GM23338 (cell line): Measurements from ENCODE around the gene NDRG2. TPM values are rescaled to one million over a fixed set of nuclear protein-coding genes. Genes with fewer than 3 reads are reported as not detected.

Experiments
- ATAC-seq: fragments of 200-7000 bp; cut with Tn5 transposase; 3 replicates; pipeline ENCODE4 v1.9.1; 2020
- DNase-seq: peaks from one replicate; pipeline ENCODE4 v3.0.0-alpha.2; 2015; ENCODE audit warnings: low spot score
- H2AFZ ChIP-seq: fragments of 200-600 bp; sonication (generic); 2 replicates; pipeline ENCODE4 v1.8.0; 2016; ENCODE audit warnings: antibody characterized with exemption, mild to moderate bottlenecking, moderate library complexity
- H3F3A ChIP-seq: fragments of 200-600 bp; sonication (generic); replicated peaks from 2 replicates; pipeline ENCODE4 v1.8.0; 2017; ENCODE audit warnings: antibody characterized with exemption, mixed run types, low read depth
- H3K27ac ChIP-seq: fragments of 200-600 bp; sonication (generic); 2 replicates; pipeline ENCODE4 v1.6.1; 2016; ENCODE audit warnings: low read depth
- H3K27me3 ChIP-seq: fragments of 200-600 bp; sonication (generic); 2 replicates; pipeline ENCODE4 v1.8.0; 2016; ENCODE audit warnings: mild to moderate bottlenecking, mixed run types, moderate library complexity; ENCODE audit not compliant: insufficient read depth
- H3K36me3 ChIP-seq: fragments of 200-600 bp; sonication (generic); 2 replicates; pipeline ENCODE4 v1.8.0; 2016; ENCODE audit warnings: mild to moderate bottlenecking; ENCODE audit not compliant: insufficient read depth
- H3K4me1 ChIP-seq: fragments of 200-600 bp; sonication (generic); 2 replicates; pipeline ENCODE4 v1.8.0; 2016; ENCODE audit warnings: mild to moderate bottlenecking, moderate library complexity; ENCODE audit not compliant: insufficient read depth
- H3K4me2 ChIP-seq: fragments of 200-600 bp; sonication (generic); 2 replicates; pipeline ENCODE4 v1.7.1; 2017; ENCODE audit warnings: mixed run types
- H3K4me3 ChIP-seq: fragments of 200-600 bp; sonication (generic); 2 replicates; pipeline ENCODE4 v1.6.1; 2016; ENCODE audit warnings: mixed run types
- H3K79me2 ChIP-seq: fragments of 200-600 bp; sonication (generic); replicated peaks from 2 replicates; pipeline ENCODE4 v1.8.0; 2017; ENCODE audit warnings: mild to moderate bottlenecking; ENCODE audit not compliant: insufficient read depth
- H3K9me2 ChIP-seq: fragments of 200-600 bp; sonication (generic); 2 replicates; pipeline ENCODE4 v1.8.0; 2017; ENCODE audit not compliant: insufficient read depth
- H4K20me1 ChIP-seq: fragments of 200-600 bp; sonication (generic); replicated peaks from 2 replicates; pipeline ENCODE4 v1.8.0; 2017; ENCODE audit warnings: mild to moderate bottlenecking; ENCODE audit not compliant: insufficient read depth
- H3K27ac Mint-ChIP-seq: 2 replicates; pipeline ENCODE4 v1.8.0; 2020; ENCODE audit warnings: inconsistent platforms, mild to moderate bottlenecking, moderate library complexity, mixed read lengths
- H3K27me3 Mint-ChIP-seq: 3 replicates; pipeline ENCODE4 v1.8.0; 2022; ENCODE audit warnings: low read depth, mild to moderate bottlenecking, moderate library complexity, mixed read lengths, inconsistent platforms; ENCODE audit not compliant: insufficient read depth, poor library complexity
- H3K36me3 Mint-ChIP-seq: 3 replicates; pipeline ENCODE4 v1.8.0; 2021; ENCODE audit warnings: low read depth, mild to moderate bottlenecking, inconsistent platforms, moderate library complexity, mixed read lengths
- H3K4me1 Mint-ChIP-seq: 3 replicates; pipeline ENCODE4 v1.8.0; 2020; ENCODE audit warnings: mild to moderate bottlenecking, inconsistent platforms, mixed read lengths
- H3K4me3 Mint-ChIP-seq: 3 replicates; pipeline ENCODE4 v1.8.0; 2021; ENCODE audit warnings: moderate library complexity, mild to moderate bottlenecking, inconsistent platforms, mixed read lengths
- H3K9me3 Mint-ChIP-seq: 3 replicates; pipeline ENCODE4 v1.8.0; 2020; ENCODE audit warnings: moderate library complexity, mild to moderate bottlenecking, inconsistent platforms, mixed read lengths
- CREB1 ChIP-seq: fragments of 250-450 bp; sonication (Bioruptor Pico); IDR thresholded peaks from 2 replicates; pipeline ENCODE4 v1.5.0; 2020; ENCODE audit warnings: low read depth, mild to moderate bottlenecking, moderate library complexity
- EZH2 ChIP-seq: fragments of 200-600 bp; sonication (generic); IDR thresholded peaks from one replicate; pipeline ENCODE4 v1.8.0; 2017; ENCODE audit warnings: antibody characterized with exemption, mild to moderate bottlenecking, low read depth; ENCODE audit not compliant: unreplicated experiment
- EZH2phosphoT487 ChIP-seq: fragments of 200-600 bp; sonication (generic); IDR thresholded peaks from one replicate; pipeline ENCODE4 v1.8.1; 2018; ENCODE audit warnings: antibody characterized with exemption; ENCODE audit not compliant: unreplicated experiment
- JUNB ChIP-seq: IDR thresholded peaks from one replicate; pipeline ENCODE4 v1.6.1; 2016; ENCODE audit warnings: antibody characterized with exemption; ENCODE audit not compliant: unreplicated experiment
- NANOG ChIP-seq: IDR thresholded peaks from 2 replicates; pipeline ENCODE4 v1.6.1; 2016; ENCODE audit warnings: antibody characterized with exemption, borderline replicate concordance
- POLR2AphosphoS5 ChIP-seq: IDR thresholded peaks from 2 replicates; pipeline ENCODE4 v1.6.1; 2016; ENCODE audit warnings: antibody characterized with exemption, low read depth
- polyA plus RNA-seq: library from polyadenylated mRNA; unstranded; fragments of >200 nt; fragmentation: Nextera tagmentation; extraction: Ambion mirVana; gene quantifications from 2 replicates; pipeline ENCODE4 v1.2.1, GENCODE V29; 2016
- total RNA-seq: library from RNA; depleted of rRNA; stranded (reverse); fragments of >200 nt; shearing (Covaris generic); gene quantifications from 2 replicates; pipeline ENCODE4 v1.2.3, GENCODE V29; 2014
- TF ChIP-seq, protein P1 (sequence below): IDR thresholded peaks from 2 replicates; pipeline ENCODE4 v1.6.1; 2016; ENCODE audit warnings: antibody characterized with exemption
- TF ChIP-seq, protein P2 (sequence below): fragments of 250-450 bp; sonication (Bioruptor Pico); IDR thresholded peaks from 2 replicates; pipeline ENCODE4 v1.5.0; 2020; ENCODE audit warnings: mild to moderate bottlenecking, moderate library complexity
- TF ChIP-seq, protein P3 (sequence below): IDR thresholded peaks from one replicate; pipeline ENCODE4 v1.6.1; 2018; ENCODE audit warnings: antibody characterized with exemption; ENCODE audit not compliant: unreplicated experiment
- TF ChIP-seq, protein P4 (sequence below), 2 experiments: fragments of 200-600 bp in 1 of 2; sonication (generic) in 1 of 2; conservative IDR thresholded peaks; 2 replicates each; pipeline versions ENCODE4 v1.5.1 to v1.6.1; 2016 to 2017; ENCODE audit warnings: antibody characterized with exemption in 2 of 2, low read depth in 2 of 2, mild to moderate bottlenecking in 2 of 2, moderate library complexity in 1 of 2

The NDRG2 gene
- total and polyA plus RNA-seq, 2 experiments from 2014 or later, result 8.8 to 20.6 TPM

DNA sequence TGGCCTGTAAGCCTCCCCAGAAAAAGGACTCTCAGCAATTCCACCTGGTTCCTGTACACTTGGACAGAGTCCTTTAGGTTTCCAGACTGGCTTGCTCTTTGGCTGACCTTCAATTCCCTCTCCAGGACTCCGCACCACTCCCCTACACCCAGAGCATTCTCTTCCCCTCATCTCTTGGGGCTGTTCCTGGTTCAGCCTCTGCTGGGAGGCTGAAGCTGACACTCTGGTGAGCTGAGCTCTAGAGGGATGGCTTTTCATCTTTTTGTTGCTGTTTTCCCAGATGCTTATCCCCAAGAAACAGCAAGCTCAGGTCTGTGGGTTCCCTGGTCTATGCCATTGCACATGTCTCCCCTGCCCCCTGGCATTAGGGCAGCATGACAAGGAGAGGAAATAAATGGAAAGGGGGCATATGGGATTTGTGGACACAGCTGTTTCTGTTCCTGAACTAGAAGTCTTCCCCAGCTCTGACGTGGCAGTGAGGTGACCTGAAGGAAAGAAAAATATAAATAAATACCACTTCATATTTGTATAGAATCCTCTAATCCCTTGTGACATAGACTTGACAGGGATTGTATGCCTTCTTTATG is 18.6 kb upstream of the NDRG2 start (continued):
- TF ChIP-seq, protein P1, sequence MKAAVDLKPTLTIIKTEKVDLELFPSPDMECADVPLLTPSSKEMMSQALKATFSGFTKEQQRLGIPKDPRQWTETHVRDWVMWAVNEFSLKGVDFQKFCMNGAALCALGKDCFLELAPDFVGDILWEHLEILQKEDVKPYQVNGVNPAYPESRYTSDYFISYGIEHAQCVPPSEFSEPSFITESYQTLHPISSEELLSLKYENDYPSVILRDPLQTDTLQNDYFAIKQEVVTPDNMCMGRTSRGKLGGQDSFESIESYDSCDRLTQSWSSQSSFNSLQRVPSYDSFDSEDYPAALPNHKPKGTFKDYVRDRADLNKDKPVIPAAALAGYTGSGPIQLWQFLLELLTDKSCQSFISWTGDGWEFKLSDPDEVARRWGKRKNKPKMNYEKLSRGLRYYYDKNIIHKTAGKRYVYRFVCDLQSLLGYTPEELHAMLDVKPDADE, result no peak
- TF ChIP-seq EZH2phosphoT487 (no peak), POLR2AphosphoS5 (no peak)
- TF ChIP-seq, protein P2, sequence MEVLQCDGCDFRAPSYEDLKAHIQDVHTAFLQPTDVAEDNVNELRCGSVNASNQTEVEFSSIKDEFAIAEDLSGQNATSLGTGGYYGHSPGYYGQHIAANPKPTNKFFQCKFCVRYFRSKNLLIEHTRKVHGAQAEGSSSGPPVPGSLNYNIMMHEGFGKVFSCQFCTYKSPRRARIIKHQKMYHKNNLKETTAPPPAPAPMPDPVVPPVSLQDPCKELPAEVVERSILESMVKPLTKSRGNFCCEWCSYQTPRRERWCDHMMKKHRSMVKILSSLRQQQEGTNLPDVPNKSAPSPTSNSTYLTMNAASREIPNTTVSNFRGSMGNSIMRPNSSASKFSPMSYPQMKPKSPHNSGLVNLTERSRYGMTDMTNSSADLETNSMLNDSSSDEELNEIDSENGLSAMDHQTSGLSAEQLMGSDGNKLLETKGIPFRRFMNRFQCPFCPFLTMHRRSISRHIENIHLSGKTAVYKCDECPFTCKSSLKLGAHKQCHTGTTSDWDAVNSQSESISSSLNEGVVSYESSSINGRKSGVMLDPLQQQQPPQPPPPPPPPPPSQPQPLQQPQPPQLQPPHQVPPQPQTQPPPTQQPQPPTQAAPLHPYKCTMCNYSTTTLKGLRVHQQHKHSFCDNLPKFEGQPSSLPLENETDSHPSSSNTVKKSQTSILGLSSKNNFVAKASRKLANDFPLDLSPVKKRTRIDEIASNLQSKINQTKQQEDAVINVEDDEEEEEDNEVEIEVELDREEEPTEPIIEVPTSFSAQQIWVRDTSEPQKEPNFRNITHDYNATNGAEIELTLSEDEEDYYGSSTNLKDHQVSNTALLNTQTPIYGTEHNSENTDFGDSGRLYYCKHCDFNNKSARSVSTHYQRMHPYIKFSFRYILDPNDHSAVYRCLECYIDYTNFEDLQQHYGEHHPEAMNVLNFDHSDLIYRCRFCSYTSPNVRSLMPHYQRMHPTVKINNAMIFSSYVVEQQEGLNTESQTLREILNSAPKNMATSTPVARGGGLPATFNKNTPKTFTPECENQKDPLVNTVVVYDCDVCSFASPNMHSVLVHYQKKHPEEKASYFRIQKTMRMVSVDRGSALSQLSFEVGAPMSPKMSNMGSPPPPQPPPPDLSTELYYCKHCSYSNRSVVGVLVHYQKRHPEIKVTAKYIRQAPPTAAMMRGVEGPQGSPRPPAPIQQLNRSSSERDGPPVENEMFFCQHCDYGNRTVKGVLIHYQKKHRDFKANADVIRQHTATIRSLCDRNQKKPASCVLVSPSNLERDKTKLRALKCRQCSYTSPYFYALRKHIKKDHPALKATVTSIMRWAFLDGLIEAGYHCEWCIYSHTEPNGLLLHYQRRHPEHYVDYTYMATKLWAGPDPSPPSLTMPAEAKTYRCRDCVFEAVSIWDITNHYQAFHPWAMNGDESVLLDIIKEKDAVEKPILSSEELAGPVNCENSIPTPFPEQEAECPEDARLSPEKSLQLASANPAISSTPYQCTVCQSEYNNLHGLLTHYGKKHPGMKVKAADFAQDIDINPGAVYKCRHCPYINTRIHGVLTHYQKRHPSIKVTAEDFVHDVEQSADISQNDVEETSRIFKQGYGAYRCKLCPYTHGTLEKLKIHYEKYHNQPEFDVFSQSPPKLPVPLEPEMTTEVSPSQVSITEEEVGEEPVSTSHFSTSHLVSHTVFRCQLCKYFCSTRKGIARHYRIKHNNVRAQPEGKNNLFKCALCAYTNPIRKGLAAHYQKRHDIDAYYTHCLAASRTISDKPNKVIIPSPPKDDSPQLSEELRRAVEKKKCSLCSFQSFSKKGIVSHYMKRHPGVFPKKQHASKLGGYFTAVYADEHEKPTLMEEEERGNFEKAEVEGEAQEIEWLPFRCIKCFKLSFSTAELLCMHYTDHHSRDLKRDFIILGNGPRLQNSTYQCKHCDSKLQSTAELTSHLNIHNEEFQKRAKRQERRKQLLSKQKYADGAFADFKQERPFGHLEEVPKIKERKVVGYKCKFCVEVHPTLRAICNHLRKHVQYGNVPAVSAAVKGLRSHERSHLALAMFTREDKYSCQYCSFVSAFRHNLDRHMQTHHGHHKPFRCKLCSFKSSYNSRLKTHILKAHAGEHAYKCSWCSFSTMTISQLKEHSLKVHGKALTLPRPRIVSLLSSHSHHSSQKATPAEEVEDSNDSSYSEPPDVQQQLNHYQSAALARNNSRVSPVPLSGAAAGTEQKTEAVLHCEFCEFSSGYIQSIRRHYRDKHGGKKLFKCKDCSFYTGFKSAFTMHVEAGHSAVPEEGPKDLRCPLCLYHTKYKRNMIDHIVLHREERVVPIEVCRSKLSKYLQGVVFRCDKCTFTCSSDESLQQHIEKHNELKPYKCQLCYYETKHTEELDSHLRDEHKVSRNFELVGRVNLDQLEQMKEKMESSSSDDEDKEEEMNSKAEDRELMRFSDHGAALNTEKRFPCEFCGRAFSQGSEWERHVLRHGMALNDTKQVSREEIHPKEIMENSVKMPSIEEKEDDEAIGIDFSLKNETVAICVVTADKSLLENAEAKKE (CRISPR knock-in tag), result no peak

DNA sequence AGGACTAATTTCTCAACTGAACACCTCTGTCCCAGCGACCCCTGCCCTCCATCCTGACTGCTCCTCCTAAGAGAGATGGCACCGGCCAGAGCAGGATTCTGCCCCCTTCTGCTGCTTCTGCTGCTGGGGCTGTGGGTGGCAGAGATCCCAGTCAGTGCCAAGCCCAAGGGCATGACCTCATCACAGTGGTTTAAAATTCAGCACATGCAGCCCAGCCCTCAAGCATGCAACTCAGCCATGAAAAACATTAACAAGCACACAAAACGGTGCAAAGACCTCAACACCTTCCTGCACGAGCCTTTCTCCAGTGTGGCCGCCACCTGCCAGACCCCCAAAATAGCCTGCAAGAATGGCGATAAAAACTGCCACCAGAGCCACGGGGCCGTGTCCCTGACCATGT is 18.1 kb upstream of the NDRG2 start:
- Histone ChIP-seq H3K4me2 (no peak overlapping the region), H3K4me1 (peaks cover 10% of the 10 kb centered on the region), H4K20me1 (no peaks in the 10 kb centered on the region), H3K79me2 (no peaks in the 10 kb centered on the region), H3K36me3 (no peaks in the 10 kb centered on the region), H3K27ac (no peak overlapping the region), H2AFZ (no peak overlapping the region), H3K4me3 (no peak overlapping the region), H3K9me2 (no peaks in the 10 kb centered on the region), H3K27me3 (no peaks in the 10 kb centered on the region), H3F3A (no peaks in the 10 kb centered on the region)
- H3K9me3 Mint-ChIP-seq, result no peaks in the 10 kb centered on the region; the same call in 2 of the 3 replicates
- peaks cover 26% of the 10 kb centered on the region for H3K4me1 Mint-ChIP-seq
- DNase-seq (no peak), ATAC-seq (no peak)
- H3K4me3 Mint-ChIP-seq, result no peak overlapping the region
- no peak overlapping the region for H3K27ac Mint-ChIP-seq
- H3K27me3 Mint-ChIP-seq, result peaks cover 10% of the 10 kb centered on the region
- no peaks in the 10 kb centered on the region; the same call in 2 of the 3 replicates for H3K36me3 Mint-ChIP-seq
- TF ChIP-seq JUNB, result no peak
- TF ChIP-seq, protein P3, sequence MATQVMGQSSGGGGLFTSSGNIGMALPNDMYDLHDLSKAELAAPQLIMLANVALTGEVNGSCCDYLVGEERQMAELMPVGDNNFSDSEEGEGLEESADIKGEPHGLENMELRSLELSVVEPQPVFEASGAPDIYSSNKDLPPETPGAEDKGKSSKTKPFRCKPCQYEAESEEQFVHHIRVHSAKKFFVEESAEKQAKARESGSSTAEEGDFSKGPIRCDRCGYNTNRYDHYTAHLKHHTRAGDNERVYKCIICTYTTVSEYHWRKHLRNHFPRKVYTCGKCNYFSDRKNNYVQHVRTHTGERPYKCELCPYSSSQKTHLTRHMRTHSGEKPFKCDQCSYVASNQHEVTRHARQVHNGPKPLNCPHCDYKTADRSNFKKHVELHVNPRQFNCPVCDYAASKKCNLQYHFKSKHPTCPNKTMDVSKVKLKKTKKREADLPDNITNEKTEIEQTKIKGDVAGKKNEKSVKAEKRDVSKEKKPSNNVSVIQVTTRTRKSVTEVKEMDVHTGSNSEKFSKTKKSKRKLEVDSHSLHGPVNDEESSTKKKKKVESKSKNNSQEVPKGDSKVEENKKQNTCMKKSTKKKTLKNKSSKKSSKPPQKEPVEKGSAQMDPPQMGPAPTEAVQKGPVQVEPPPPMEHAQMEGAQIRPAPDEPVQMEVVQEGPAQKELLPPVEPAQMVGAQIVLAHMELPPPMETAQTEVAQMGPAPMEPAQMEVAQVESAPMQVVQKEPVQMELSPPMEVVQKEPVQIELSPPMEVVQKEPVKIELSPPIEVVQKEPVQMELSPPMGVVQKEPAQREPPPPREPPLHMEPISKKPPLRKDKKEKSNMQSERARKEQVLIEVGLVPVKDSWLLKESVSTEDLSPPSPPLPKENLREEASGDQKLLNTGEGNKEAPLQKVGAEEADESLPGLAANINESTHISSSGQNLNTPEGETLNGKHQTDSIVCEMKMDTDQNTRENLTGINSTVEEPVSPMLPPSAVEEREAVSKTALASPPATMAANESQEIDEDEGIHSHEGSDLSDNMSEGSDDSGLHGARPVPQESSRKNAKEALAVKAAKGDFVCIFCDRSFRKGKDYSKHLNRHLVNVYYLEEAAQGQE, result no peak
- TF ChIP-seq, protein P4, sequence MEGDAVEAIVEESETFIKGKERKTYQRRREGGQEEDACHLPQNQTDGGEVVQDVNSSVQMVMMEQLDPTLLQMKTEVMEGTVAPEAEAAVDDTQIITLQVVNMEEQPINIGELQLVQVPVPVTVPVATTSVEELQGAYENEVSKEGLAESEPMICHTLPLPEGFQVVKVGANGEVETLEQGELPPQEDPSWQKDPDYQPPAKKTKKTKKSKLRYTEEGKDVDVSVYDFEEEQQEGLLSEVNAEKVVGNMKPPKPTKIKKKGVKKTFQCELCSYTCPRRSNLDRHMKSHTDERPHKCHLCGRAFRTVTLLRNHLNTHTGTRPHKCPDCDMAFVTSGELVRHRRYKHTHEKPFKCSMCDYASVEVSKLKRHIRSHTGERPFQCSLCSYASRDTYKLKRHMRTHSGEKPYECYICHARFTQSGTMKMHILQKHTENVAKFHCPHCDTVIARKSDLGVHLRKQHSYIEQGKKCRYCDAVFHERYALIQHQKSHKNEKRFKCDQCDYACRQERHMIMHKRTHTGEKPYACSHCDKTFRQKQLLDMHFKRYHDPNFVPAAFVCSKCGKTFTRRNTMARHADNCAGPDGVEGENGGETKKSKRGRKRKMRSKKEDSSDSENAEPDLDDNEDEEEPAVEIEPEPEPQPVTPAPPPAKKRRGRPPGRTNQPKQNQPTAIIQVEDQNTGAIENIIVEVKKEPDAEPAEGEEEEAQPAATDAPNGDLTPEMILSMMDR (conservative IDR thresholded peaks at IDR 0.05; ENCODE audit: low read depth in 2 of 2), result no peak
- TF ChIP-seq, protein P1, result no peak
- TF ChIP-seq NANOG, result no peak
- TF ChIP-seq CREB1 (CRISPR knock-in tag), result no peak
- no peak for TF ChIP-seq POLR2AphosphoS5
- no peak for TF ChIP-seq EZH2
